OCI-LY7 (cell line): Measurements from ENCODE around the gene ZNF385D. TPM values are rescaled to one million over a fixed set of nuclear protein-coding genes. Genes with fewer than 3 reads are reported as not detected.

ENCODE experiments used
- BruUV-seq: library from RNA; stranded (reverse); fragments of 400-500 nt; replicated peaks from 2 replicates; lab custom pipeline; 2021; lab: Mats Ljungman, UMichigan
- CTCF ChIA-PET: fragments of 300-600 bp; sonication (Branson Sonifier 250); formaldehyde crosslinking; loops from one replicate; lab custom pipeline; 2022; ENCODE audit warnings: antibody characterized with exemption; ENCODE audit not compliant: unreplicated experiment; lab: Charles Lee
- POLR2A ChIA-PET: fragments of 300-600 bp; sonication (Branson Sonifier 250); formaldehyde crosslinking; loops from one replicate; lab custom pipeline; 2022; ENCODE audit warnings: antibody characterized with exemption; lab: Charles Lee
- DNase-seq: peaks from one replicate; pipeline ENCODE4 v3.0.0-alpha.2; 2015; ENCODE audit warnings: low spot score
- H2AFZ ChIP-seq: fragments of 200-600 bp; sonication (generic), shearing (Covaris generic); 2 replicates; pipeline ENCODE4 v1.6.1; 2014; ENCODE audit warnings: mild to moderate bottlenecking, antibody characterized with exemption, low read length, moderate library complexity
- H3K27ac ChIP-seq: fragments of 200-600 bp; sonication (generic); 2 replicates; pipeline ENCODE4 v1.5.1; 2014; ENCODE audit warnings: mixed run types, low read depth, mild to moderate bottlenecking, moderate library complexity, low read length, inconsistent platforms; ENCODE audit not compliant: poor library complexity, severe bottlenecking
- H3K36me3 ChIP-seq: fragments of 200-600 bp; sonication (generic); 2 replicates; pipeline ENCODE4 v1.6.1; 2014; ENCODE audit warnings: mild to moderate bottlenecking, antibody characterized with exemption, low read length, moderate library complexity, mixed read lengths; ENCODE audit not compliant: insufficient read depth
- H3K4me1 ChIP-seq: fragments of 200-600 bp; sonication (generic); 2 replicates; pipeline ENCODE4 v1.5.1; 2014; ENCODE audit warnings: mild to moderate bottlenecking, low read length; ENCODE audit not compliant: insufficient read depth, poor library complexity, severe bottlenecking
- H3K4me2 ChIP-seq: fragments of 200-600 bp; sonication (generic); 2 replicates; pipeline ENCODE4 v1.6.1; 2014; ENCODE audit warnings: mild to moderate bottlenecking, low read length
- H3K4me3 ChIP-seq: fragments of 200-600 bp; sonication (generic); 2 replicates; pipeline ENCODE4 v1.5.1; 2014; ENCODE audit warnings: mild to moderate bottlenecking, low read depth, low read length; ENCODE audit not compliant: poor library complexity, severe bottlenecking
- H3K79me2 ChIP-seq: fragments of 200-600 bp; sonication (generic); 2 replicates; pipeline ENCODE4 v1.6.1; 2016; ENCODE audit warnings: low read depth, mild to moderate bottlenecking, low read length, moderate library complexity, mixed read lengths; ENCODE audit not compliant: insufficient read depth
- H3K9me2 ChIP-seq: fragments of 200-600 bp; sonication (generic); 2 replicates; pipeline ENCODE4 v1.6.1; 2016; ENCODE audit warnings: mild to moderate bottlenecking, low read length, mixed read lengths; ENCODE audit not compliant: insufficient read depth
- H3K9me3 ChIP-seq: fragments of 200-600 bp; sonication (generic); 2 replicates; pipeline ENCODE4 v1.6.1; 2014; ENCODE audit warnings: mild to moderate bottlenecking, mixed run types, low read length, mixed read lengths
- H4K20me1 ChIP-seq: fragments of 200-600 bp; sonication (generic); 2 replicates; pipeline ENCODE4 v1.6.1; 2014; ENCODE audit warnings: mild to moderate bottlenecking, antibody characterized with exemption, low read length, moderate library complexity, mixed read lengths; ENCODE audit not compliant: insufficient read depth
- EZH2phosphoT487 ChIP-seq: fragments of 200-600 bp; sonication (generic); IDR thresholded peaks from 2 replicates; pipeline ENCODE4 v1.6.1; 2018; ENCODE audit warnings: low read depth, borderline replicate concordance, mild to moderate bottlenecking, mixed run types, antibody characterized with exemption, low read length, moderate library complexity, mixed read lengths
- intact Hi-C: fragments of 100-400 bp; cut with micrococcal nuclease; formaldehyde crosslinking; loops from one replicate; pipeline ENCODE4 v1.10.0; 2022; ENCODE audit not compliant: unreplicated experiment
- total RNA-seq, 2 experiments: library from RNA; depleted of rRNA in 1 of 2; stranded (reverse); fragments of >200 nt in 1 of 2; shearing (Covaris generic) in 1 of 2; gene quantifications; 2 replicates each; pipeline ENCODE4 v1.2.3, GENCODE V29; 2014 to 2022
- TF ChIP-seq, protein P1 (sequence below): fragments of 200-600 bp; sonication (generic); conservative IDR thresholded peaks from 2 replicates; pipeline ENCODE4 v1.5.1; 2014; ENCODE audit warnings: mild to moderate bottlenecking, antibody characterized with exemption, low read length, moderate library complexity, mixed read lengths

The ZNF385D gene
- total RNA-seq, 2 experiments from 2014 or later = 0.13 TPM; not detected in 1

- no TSS peak for BruUV-seq
- DNase-seq = no peak
- TF ChIP-seq, protein P1, sequence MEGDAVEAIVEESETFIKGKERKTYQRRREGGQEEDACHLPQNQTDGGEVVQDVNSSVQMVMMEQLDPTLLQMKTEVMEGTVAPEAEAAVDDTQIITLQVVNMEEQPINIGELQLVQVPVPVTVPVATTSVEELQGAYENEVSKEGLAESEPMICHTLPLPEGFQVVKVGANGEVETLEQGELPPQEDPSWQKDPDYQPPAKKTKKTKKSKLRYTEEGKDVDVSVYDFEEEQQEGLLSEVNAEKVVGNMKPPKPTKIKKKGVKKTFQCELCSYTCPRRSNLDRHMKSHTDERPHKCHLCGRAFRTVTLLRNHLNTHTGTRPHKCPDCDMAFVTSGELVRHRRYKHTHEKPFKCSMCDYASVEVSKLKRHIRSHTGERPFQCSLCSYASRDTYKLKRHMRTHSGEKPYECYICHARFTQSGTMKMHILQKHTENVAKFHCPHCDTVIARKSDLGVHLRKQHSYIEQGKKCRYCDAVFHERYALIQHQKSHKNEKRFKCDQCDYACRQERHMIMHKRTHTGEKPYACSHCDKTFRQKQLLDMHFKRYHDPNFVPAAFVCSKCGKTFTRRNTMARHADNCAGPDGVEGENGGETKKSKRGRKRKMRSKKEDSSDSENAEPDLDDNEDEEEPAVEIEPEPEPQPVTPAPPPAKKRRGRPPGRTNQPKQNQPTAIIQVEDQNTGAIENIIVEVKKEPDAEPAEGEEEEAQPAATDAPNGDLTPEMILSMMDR = no peak
- TF ChIP-seq EZH2phosphoT487 = no peak
- ChIA-PET CTCF (no interaction called here), POLR2A (no interaction called here)
- H3K9me3 ChIP-seq = no peaks in the 10 kb centered on the region
- no peak overlapping the region for H3K27ac ChIP-seq
- no peak overlapping the region for H3K4me3 ChIP-seq
- H4K20me1 ChIP-seq = no peaks in the 10 kb centered on the region
- H3K4me2 ChIP-seq = no peak overlapping the region
- H3K4me1 ChIP-seq = no peaks in the 10 kb centered on the region
- intact Hi-C loops = no loop called here
- no peaks in the 10 kb centered on the region for H3K9me2 ChIP-seq
- H2AFZ ChIP-seq = no peak overlapping the region
- no peaks in the 10 kb centered on the region for H3K36me3 ChIP-seq
- H3K79me2 ChIP-seq = no peaks in the 10 kb centered on the region
Observed at GRCh38 chr3:21551019-21551418, 200.0 kb downstream of the ZNF385D start.

GRCh38 chr3:21544076-21544462 is 206.9 kb downstream of the ZNF385D start:
- Histone ChIP-seq H3K4me2 (no peak overlapping the region), H3K79me2 (no peaks in the 10 kb centered on the region), H3K9me2 (no peaks in the 10 kb centered on the region), H3K4me1 (no peaks in the 10 kb centered on the region), H3K36me3 (no peaks in the 10 kb centered on the region), H4K20me1 (no peaks in the 10 kb centered on the region), H3K9me3 (no peaks in the 10 kb centered on the region), H3K27ac (no peak overlapping the region), H3K4me3 (no peak overlapping the region), H2AFZ (no peak overlapping the region)
- intact Hi-C loops = no loop called here
- CTCF ChIA-PET = no interaction called here
- BruUV-seq = no TSS peak
- TF ChIP-seq, protein P1 = no peak
- no peak for TF ChIP-seq EZH2phosphoT487
- no peak for DNase-seq
- POLR2A ChIA-PET = no interaction called here

- no peaks in the 10 kb centered on the region for H3K79me2 ChIP-seq
- TF ChIP-seq EZH2phosphoT487 = no peak
- TF ChIP-seq, protein P1 = no peak
- CTCF ChIA-PET = no interaction called here
- DNase-seq = no peak
- no peak overlapping the region for H3K4me2 ChIP-seq
- no TSS peak for BruUV-seq
- no peak overlapping the region for H2AFZ ChIP-seq
- no peak overlapping the region for H3K27ac ChIP-seq
- no peaks in the 10 kb centered on the region for H3K9me3 ChIP-seq
- POLR2A ChIA-PET = interaction anchor here (0.6 kb wide), 1 partner anchor 527 kb away, joined by 3 read pairs; no protein-coding TSS in a partner anchor
- no peaks in the 10 kb centered on the region for H3K4me1 ChIP-seq
- intact Hi-C loops = no loop called here
- no peaks in the 10 kb centered on the region for H3K9me2 ChIP-seq
- H3K4me3 ChIP-seq = no peak overlapping the region
- no peaks in the 10 kb centered on the region for H3K36me3 ChIP-seq
- H4K20me1 ChIP-seq = no peaks in the 10 kb centered on the region
Observed at GRCh38 chr3:21543380-21544075, 207.5 kb downstream of the ZNF385D start.
